Brain microvascular endothelial cell (primary cell): ENCODE results near the gene TRABD.

Experiments used
- DNase-seq: peaks from one replicate; pipeline ENCODE4 v3.0.0-alpha.2; 2020
- H3K27ac ChIP-seq: fragments of 250-450 bp; sonication (Bioruptor Pico); 2 replicates; pipeline ENCODE4 v1.5.1; 2020; ENCODE audit warnings: mild to moderate bottlenecking, moderate library complexity
- H3K27me3 ChIP-seq: fragments of 250-450 bp; sonication (Bioruptor Pico); replicated peaks from 2 replicates; pipeline ENCODE4 v1.5.1; 2020; ENCODE audit warnings: mild to moderate bottlenecking
- H3K36me3 ChIP-seq: fragments of 250-450 bp; sonication (Bioruptor Pico); replicated peaks from 2 replicates; pipeline ENCODE4 v1.5.1; 2020; ENCODE audit warnings: mild to moderate bottlenecking
- H3K4me3 ChIP-seq: 2 replicates; pipeline ENCODE4 v1.5.1; 2011; ENCODE audit warnings: low read depth, mild to moderate bottlenecking, control low read depth, low read length, moderate library complexity
- in situ Hi-C: cut with HindIII; loops from 2 replicates; pipeline ENCODE4 v1.10.0; 2017; ENCODE audit warnings: low sequenced_read_pairs, low pct_ligation_motif_present
- TF ChIP-seq, protein P1 (sequence below): IDR thresholded peaks from 2 replicates; pipeline ENCODE4 v1.5.1; 2011; ENCODE audit warnings: low read depth, mild to moderate bottlenecking, moderate library complexity, low read length, control low read depth, inconsistent platforms; ENCODE audit errors: missing control alignments

The TRABD gene

DNA sequence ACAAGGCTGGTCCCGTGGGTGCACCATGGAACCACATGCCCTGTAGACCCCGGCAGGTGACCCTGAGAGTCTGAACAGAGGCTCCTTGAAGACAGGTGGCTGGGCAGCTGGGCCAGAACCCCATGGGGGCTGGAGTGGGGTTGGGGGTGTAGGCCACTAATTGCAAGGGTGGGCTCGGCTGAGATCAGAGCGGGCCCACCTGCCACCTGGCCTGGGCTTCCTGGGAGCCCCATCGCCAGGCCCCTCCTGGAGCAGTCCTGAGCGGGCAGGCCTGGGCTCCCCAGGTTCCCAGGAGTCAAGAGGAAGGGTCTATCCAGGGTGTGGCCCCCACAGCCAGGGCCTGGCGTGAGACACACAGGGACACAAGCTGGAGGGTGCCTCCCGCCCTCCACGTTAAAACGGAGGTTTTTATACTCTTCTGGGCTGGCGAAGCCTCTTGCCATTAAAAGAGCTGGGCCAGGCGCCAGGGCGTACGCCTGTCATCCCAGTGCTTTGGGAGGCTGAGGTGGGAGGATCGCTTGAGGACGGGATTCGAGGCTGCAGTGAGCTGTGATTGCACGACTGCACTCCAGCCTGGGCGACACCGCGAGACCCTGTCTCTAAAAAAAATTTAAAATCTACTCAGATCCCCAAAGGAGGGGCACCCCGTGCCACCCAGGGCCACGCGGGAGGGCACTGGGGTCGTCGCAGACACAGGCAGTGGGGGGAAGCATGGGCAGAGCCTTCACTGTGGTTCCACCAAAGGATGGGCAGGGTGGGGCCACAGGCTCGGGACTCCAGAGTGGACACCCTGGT is 4.8 kb upstream of the TRABD start:
- Histone ChIP-seq H3K36me3 (no peaks in the 10 kb centered on the region), H3K4me3 (no peak overlapping the region), H3K27ac (no peak overlapping the region), H3K27me3 (no peaks in the 10 kb centered on the region)
- TF ChIP-seq, protein P1, sequence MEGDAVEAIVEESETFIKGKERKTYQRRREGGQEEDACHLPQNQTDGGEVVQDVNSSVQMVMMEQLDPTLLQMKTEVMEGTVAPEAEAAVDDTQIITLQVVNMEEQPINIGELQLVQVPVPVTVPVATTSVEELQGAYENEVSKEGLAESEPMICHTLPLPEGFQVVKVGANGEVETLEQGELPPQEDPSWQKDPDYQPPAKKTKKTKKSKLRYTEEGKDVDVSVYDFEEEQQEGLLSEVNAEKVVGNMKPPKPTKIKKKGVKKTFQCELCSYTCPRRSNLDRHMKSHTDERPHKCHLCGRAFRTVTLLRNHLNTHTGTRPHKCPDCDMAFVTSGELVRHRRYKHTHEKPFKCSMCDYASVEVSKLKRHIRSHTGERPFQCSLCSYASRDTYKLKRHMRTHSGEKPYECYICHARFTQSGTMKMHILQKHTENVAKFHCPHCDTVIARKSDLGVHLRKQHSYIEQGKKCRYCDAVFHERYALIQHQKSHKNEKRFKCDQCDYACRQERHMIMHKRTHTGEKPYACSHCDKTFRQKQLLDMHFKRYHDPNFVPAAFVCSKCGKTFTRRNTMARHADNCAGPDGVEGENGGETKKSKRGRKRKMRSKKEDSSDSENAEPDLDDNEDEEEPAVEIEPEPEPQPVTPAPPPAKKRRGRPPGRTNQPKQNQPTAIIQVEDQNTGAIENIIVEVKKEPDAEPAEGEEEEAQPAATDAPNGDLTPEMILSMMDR: no peak
- no peak for DNase-seq
- in situ Hi-C loops: no loop called here

- H3K4me3 ChIP-seq: no peak overlapping the region
- no peaks in the 10 kb centered on the region for H3K36me3 ChIP-seq
- no peak overlapping the region for H3K27ac ChIP-seq
- TF ChIP-seq, protein P1: no peak
- no peak for DNase-seq
- no peaks in the 10 kb centered on the region for H3K27me3 ChIP-seq
- in situ Hi-C loops: no loop called here
Measured at GRCh38 chr22:50182176-50183081, 3.3 kb upstream of the TRABD start.

DNA sequence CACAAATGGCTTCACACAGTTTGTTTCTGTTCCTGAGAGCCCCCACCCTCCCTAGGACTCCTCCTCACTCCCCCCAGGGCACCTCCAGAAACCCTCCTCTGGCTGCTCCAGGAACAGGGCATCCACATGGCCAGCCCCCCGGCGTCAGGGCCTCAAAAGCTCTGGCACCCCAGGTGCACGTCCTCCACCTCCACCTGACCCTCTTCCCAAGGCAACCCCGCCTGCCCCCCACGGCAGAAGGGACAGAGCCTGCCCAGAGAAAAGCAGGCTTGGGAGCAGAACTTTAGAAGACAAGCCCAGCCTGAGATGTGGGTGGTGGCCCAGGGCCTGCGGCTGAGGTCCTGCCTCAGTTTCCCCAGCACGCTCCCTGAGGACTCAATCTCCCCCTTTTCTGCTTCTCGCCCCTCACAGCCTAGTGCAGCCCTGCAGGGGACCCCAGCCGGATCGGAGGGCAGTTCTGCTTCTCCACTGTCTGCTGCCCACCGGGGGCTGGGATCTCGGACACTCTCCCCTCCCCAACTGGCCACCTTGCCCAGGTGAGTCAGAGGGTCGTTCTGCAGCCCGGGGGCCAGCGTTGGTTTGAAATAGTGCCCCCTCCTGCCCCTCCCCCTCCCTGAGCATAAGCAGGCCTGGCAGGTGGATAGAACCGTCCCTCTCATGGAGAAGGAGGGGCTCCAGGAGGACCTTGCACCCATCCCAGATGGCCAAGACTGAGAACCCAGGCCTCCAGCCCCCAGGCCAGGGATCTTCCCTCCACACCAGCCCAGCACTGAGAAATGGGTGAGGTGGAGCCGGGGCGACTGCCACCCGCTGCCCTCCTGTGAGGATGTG is 2.4 kb upstream of the TRABD start:
- no peaks in the 10 kb centered on the region for H3K36me3 ChIP-seq
- no peak overlapping the region for H3K27ac ChIP-seq
- in situ Hi-C loops: no loop called here
- H3K4me3 ChIP-seq: no peak overlapping the region
- TF ChIP-seq, protein P1: no peak
- H3K27me3 ChIP-seq: no peaks in the 10 kb centered on the region
- no peak for DNase-seq

DNA sequence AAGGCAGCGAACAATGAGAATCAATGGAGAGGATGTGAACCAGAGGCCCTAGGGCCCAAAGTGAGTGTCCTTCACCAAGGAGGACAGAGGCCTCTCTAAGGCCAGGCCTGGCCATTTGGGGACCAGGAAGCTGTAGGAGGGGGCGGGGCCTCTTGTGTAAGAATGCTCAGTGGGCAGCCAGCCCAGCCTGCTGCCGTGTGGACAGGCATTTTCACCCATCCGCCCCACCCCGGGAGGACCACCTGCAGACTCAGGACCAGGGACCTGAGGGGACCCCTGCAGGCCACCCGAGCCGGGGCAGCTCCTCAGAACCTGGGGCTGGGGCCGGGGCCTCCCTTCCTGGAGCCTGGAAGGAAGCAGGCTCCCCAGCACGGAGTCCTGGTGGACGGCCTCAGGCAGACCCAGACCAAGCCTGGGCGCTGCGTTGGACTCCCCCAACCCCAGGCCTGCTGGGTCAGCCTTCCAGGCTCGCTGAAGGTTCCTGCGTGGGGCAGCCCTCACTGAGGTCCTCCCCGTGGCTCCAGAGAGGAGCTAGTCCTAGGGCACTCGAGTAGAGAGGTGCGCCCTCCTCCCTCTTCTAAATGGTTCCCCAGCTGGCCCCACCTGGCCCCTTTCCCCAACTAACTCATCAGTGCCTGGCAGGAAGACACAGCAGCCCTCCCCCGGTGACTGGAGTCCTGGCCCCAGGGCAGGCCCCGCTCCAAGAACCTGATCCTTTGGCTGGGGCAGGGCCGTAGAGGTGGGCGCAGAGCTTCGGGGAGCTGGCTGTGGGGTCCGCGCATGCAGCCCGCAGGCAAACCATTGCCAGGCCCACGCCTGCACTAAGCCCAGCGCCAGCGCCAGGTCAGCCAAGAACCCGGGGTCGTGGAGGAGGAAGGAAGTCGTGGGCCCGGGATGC is 1.5 kb upstream of the TRABD start:
- peaks cover 2% of the 10 kb centered on the region for H3K36me3 ChIP-seq

More for the DNA sequence above, 1.5 kb upstream of the TRABD start:
- no peak overlapping the region for H3K27ac ChIP-seq
- no peak overlapping the region for H3K4me3 ChIP-seq
- in situ Hi-C loops: no loop called here
- TF ChIP-seq, protein P1: no peak
- no peaks in the 10 kb centered on the region for H3K27me3 ChIP-seq
- no peak for DNase-seq
